Stimulated activated CD8-positive, alpha-beta memory T cell treated with anti-CD3 and anti-CD28 coated beads, Interleukin-2, amount 100 ng/mL, for 1 hour (primary cell): Measurements from ENCODE around the gene MICAL1.

Experiments used
- DNase-seq, 2 donors: peaks; one replicate each; pipeline ENCODE4 v3.0.0-alpha.2; 2020; ENCODE audit warnings: low read depth in 2 of 2

MICAL1 gene

DNA sequence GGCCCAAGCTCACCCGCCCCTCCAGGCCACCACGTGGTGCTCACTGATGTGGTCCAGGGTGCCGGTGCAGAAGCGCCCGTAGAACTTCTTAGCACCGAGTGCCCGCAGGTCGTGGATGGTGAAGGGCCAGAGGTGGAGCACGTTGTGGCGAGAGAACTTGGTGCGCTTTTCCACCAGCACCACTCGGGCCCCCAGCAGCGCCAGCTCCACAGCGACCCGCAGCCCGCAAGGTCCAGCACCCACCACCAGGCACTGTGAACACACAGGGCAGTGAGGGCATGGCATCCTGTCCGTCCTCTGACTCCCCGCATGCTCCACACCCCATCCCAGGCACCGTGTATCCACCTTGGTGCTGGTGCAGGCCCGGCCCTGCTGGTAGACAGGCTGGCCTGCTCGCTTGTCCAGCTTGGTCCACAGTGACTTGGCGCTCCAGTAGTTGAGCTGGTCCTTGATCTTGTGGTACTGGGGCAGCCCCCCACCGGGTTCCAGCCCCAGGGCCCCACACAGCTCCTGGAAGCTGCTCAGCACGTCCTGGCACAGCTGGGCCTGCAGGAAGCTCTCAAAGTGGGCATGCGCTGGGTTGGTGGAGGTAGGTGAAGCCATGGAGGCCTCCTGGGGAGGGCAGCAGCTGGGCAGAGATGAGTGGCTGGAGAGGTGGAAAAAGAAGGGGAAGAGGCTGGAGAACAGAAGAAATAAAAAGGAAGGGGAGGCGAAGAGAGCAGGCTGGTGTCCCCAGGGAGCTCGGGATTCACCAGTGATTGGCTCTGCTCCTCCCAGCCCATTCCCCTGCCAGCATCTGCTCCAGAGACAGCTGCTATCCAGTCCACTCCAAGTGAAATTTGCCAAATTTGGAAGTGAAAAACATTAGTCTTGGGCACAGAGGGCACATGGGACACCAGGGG, 1.7 kb downstream of the MICAL1 start:
- no peak for DNase-seq

DNA sequence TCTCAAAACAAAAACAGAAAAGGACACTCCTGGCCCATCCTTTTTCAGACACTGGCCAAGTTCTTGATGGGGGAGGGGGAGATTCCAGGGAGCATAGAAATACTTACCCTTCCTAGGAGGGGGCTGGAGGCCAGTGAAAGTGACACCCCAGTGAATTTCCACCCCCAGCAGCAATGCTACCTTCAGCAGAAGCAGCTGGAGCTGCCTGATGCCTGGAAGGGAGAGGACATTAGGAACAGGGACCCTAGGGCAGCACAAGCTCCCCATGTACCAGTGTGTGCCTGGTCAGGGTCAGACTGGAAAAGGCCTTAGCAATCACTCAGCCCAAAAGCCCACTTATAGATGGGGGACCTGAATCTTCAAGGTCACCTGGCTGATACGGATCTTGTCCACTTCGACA, 2.4 kb downstream of the MICAL1 start:
- DNase-seq = no peak

DNA sequence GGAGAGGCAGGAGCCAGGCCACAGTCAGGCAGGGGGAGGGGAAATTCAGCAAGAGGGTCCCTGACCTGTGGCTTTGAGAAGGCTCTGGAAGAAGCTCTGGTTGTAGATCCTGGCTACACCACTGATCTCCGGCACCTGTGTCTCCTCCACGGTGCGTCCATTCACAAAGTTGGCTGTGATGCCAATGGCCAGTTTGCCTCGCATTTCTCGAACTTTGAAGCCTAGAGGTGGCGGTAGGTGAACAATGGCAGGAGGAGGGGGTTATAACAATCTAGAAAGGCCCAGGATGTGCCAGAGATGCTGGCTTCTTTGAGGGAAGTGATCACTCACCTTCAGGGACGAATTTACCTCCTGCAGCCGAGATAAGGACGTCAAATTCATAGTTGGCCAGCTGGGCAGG, 3.4 kb downstream of the MICAL1 start:
- DNase-seq = no peak

DNA sequence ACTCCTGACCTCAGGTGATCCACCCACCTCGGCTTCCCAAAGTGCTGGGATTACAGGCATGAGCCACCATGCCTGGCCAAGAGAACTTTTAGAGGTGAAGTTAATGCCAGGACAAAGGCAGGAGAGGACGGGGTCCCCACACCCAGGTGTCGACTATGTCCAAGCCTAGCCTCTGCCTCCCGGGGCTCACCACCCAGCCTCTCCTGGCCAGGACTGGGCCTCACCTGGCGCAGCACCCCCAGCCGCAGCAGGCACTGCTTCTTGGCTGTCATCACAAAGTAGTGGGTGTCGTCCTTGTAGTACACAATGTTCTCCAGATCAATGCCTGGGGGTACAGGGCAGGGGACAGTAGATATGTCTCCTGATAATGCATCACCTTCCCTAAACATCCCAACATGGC, 4.2 kb downstream of the MICAL1 start:
- DNase-seq = no peak

DNA sequence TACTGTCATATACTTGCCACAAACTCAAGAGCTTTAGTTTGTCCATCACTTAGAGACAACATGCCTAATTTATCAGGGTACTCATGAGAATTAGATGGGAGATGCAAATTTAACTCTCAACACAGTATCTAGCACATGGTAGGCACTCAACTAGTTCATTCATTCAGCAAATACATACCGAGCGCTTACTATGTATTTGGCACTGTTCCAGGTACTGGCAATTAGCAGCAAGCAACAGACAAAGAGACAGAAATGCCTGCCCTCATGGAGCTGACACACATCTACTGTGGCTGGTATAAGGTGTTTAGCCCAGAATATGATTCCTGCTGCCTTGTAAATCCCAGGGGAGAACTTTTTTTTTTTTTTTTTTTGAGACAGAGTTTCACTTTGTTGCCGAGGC, 4.8 kb downstream of the MICAL1 start:
- no peak for DNase-seq

DNA sequence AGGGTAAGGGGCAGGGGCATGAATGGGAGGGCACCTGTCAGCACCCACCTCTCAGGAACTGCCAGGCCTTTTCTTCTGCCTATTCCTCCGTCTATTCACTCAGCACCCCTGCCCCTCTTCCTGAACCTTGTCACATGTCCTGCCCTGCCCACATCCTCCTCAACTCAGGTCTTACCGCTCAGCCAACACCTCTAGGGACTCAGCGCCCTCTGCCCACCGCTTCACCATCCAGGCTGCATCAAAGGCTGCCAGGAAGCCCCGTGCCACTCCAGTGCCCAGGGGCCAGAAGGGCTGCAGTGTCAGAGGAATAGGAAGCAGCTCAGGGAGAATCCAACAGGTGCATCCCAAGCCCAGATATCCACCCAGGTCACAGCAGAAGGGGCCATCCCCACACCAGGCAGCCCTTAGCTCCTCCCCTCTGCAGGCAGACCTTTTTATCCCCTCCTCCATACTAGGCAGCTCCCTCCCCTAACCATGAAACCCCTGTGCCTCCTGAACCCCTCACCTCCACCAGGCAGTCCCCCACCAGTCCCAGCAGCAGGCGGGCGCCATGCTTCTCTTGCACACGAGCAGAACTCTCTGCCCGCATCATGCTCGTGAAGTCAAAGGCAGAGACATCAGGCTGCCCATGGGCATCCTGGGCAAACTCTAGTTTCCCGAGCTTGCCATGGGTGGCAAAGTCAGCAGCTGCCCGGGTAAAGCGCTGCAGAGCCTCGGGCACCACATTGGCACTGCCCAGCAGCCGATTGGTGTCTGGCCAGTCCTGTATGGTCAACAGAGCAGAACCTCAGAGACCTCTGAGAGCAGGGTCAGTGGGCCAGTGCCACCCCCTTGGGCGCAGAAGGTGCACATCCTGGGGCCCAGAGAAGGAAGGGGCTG, 5.5 kb downstream of the MICAL1 start:
- no peak for DNase-seq

DNA sequence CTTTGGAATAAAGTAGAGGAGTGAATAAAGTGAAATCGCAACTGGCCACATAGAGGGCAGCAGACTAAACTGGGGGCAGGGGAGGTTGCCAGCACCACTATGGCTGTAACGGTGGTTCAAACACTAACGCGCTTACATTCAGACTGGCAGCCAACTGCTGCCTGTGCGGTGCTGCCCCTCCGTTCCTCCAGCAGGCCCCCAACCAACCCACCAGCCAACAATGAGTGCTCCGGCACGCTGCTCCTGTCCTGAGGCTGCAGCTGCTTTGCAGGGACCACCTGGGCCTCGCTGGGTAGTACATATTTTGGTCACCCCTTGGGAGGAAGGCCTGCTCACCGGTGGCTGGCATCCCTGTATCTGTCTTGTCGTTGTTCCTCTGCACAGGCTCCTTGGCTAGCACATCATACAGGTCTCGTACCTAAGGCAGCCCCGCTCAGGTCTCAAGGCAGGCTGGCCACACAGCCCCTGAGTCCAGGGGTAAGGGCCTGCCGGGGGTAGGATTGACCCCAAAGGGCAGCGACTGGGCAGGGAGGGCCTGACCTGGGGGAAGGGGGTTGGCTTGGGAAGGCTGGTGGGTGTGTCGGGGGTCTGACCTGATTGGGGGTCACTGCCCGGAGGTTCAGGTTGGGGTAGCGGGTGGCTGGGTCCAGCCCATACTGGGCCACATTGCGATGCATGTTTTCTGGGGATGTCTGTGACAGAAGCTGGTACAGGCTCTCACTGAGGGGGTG, 6.3 kb downstream of the MICAL1 start:
- no peak for DNase-seq

DNA sequence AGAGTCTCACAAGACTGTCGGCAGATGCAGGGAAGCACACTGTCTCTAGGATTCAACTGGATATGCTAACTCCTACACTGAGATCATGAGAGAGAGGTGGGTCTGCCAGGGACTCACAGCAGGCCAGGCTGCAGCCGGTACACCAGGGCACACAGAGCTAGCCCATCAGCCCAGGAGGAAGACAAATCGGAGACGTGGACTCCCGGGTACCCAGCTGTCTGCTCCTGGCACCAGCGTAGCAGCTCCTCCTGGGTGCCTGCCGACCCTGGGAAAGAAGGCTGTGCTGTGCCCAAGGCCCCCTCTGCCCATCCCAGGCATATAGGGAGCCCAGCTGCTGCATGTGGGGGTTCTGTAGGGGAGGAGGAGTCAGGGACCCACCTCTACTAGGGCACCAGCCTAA, 7.0 kb downstream of the MICAL1 start:
- no peak for DNase-seq

DNA sequence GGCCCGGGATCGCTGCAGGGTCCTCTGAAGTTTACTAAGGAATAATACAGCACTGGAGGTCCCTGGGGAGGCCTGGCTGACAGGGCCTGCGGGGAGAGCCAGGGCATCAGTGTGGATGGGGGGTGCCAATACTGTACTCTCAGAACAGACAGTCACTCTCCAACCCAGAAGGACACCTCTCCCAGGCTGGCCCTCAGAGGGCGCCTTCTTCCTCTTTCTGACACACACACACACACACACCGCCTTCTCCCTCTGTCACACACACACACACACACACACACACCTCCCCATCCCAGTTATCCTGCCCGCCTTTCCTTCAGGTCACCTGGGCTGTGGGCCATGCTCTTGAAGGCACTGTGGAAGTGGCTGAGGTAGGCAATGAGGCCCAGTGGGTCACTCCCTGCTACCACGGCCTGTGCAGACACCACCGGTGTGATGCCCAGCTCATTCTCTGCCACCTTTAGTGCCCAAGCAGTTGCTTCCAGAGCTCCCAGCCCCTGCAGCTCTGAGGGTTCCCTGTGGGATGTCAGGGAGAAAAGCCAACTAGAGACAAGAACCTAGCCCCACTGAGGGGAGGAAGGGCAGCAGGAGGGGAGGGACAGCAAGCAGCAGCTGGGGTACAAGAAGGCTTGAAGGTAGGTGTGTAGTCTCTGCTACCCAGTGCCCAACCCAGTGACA, 7.6 kb downstream of the MICAL1 start:
- DNase-seq = no peak

DNA sequence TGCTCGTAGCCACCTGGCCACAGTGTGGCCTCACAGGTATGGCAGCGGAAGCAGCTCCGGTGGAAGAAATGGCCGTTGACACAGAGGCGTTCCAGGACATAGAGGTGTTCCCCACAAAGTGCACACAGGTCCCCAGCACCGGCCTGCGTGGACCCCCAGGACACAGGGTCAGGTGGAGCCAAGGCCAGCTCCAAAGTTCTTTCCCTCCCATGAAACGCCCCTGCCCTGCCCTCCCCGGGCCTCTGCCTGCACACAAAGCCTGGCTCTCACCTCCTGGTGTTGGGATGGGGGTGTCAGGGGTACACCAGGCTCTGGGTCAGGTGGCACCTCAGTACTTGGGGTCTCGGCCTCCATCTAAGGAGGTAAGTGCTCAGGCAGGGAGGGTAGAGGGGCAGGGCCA, 8.5 kb downstream of the MICAL1 start:
- DNase-seq = no peak

DNA sequence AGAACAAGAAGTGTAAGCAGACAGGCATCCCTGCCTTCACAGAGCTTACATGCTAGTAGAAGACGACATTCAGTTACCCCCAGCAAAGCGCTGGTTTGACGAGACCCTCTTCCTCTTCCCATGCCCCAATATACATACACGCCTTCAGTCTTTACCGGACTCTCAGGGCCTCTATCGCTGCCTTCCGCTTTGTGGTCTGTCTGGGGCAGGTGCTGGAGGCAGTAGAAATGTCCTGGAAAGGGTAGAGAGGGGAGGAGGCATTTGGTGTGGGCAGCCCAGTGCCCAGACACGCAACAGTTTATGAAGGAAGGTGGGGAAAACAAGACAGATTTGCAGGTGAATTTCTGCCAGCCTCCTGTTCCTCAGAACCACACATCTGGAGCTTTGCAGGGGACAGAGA, 9.0 kb downstream of the MICAL1 start:
- DNase-seq = no peak

DNA sequence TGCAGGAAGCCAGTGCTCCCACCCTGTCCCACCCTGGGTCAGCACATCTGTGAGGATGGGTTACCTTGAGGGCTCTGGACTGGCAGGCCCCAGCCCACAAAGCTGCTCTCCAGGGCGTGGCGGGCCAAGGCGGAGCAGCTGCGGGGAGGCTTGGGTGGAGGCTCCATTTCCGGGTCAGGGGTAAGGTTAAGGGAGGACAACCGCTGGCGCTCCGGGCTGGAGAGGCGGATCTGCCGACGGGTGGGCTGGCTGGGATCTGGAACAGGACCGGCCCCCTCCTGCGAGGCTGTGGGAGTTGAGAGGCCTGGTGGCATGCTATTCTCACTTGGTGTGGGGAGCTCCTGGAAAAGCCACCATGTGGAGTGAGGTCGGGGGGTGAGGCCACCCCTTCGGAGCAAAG, 9.5 kb downstream of the MICAL1 start:
- DNase-seq = no peak

DNA sequence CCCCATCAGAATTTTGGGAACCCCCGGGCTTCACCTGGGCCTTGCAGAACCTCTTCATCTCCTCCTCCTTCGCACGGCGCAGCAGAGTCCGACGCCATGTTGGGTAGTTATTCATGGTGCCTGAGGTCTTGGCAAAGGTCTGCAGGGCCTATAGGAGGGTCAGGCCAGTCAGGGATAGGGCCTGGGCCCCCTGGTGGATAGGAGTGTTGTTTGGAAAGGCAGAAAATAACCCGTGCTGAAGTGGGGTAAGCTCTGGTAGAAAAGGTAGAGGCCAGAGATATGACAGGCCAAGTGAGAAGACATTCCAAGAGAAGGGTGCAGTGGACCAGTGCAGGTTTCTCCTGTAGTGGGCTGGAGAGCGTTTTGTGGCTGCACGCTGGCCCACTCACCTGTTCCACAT, 10.2 kb downstream of the MICAL1 start:
- no peak for DNase-seq

DNA sequence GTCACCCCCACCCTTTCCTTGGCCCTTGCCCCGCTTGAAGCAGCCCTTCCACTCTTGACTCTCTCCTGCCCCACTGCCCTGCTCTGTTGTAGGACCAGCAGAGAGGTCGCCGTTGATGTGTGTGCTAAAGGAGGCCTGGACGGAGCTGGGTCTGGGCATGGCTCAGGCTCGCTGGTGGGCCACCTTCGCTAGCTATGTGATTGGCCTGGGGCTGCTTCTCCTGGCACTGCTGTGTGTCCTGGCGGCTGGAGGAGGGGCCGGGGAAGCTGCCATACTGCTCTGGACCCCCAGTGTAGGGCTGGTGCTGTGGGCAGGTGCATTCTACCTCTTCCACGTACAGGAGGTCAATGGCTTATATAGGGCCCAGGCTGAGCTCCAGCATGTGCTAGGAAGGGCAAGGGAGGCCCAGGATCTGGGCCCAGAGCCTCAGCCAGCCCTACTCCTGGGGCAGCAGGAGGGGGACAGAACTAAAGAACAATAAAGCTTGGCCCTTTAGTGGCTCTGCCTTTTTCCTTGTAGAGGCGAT, 12.1 kb downstream of the MICAL1 start:
- no peak for DNase-seq

DNA sequence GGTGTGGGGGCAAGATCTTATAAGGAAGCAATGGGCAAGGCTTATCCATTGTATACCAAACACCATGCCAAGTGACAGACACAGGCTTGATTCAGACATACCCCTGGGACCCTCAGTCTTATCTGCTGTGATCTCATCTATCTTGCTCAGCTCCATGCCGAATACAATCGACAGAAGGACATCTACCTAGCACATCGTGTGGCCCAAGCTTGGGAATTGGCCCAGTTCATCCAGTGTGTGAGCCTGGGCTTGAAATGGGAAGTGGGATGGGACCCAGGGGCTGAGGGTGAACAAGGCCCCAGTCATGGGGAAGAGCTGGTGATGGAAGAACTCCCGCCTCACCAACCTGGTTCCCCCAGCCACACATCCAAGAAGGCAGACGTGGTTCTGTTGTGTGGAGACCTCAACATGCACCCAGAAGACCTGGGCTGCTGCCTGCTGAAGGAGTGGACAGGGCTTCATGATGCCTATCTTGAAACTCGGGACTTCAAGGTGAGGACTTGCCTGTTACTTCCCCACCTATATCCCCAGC, 13.1 kb downstream of the MICAL1 start:
- no peak for DNase-seq

DNA sequence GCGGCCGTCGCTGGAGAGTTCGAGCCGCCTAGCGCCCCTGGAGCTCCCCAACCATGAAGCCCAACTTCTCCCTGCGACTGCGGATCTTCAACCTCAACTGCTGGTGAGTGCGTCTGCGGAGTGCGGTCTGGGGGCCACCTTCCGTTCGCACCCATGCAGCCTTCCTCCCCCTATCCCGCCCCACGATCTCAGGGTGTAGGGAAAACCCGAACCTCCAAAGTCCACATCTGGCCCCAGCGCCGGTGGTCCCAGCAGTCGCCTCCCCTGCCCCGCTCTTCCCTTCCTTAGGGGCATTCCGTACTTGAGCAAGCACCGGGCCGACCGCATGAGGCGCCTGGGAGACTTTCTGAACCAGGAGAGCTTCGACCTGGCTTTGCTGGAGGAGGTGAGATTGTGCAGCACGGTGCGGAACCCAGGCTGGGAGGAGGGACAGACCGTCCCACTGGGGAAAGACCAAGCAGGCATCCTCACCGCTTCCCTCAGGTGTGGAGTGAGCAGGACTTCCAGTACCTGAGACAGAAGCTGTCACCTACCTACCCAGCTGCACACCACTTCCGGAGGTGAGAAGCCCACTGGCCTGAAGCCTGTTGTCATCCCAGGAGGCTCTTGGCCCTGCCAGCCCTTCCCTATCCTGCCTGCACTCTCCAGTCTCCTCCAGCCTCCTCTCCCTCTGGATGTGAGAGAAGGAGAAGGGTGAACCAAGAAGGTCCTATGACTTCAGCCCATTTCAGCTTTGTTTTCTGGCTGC, 14.3 kb downstream of the MICAL1 start:
- DNase-seq = no peak

DNA sequence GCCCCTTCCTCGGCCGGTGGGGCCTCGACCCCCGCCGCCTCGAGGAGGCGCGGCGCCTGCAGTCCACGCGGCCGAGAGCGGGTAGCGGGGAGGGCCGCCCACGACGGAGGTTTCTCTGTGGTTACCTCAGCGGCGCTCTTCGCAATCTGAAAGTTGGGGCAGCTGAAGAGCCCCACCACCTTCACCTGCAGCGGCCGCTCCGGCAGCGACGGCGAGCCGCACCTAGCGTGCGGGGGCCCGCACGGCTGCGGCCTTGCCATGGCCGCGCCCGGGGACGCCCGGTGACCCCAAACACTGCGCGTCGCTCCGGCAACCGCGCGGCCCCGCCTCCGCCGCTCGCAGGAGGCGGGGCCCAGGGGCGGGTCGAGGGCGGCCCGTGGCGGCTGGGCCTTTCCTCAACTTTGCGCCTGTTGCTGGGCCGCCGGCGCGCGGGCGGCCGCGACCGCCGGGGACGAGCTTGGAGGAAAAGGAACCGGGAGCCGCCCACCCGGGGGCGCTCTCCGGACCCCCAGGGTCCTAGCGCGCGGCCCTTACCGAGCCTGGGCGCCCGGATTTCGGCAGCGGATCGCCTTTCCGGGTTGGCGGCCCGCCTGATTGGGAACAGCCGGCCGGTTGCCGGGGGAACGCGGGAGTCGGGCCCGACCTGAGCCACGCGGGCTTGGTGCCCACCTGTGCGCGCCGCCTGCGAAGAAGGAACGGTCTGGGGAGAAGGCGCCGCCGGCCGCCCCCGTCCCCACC, 15.1 kb downstream of the MICAL1 start, which contains the start of the genes PPIL6 and SMPD2:
Gene PPIL6, minus strand, starts transcription at position 298 of the 738 bp plus-strand sequence. Its CDS starts 38 bp downstream, at position 260.
Gene SMPD2, plus strand, starts transcription at position 394 of the 738 bp plus-strand sequence. CDS start 398 bp downstream, outside the sequence.
- DNase-seq = peak; percentile 60 to 61

DNA sequence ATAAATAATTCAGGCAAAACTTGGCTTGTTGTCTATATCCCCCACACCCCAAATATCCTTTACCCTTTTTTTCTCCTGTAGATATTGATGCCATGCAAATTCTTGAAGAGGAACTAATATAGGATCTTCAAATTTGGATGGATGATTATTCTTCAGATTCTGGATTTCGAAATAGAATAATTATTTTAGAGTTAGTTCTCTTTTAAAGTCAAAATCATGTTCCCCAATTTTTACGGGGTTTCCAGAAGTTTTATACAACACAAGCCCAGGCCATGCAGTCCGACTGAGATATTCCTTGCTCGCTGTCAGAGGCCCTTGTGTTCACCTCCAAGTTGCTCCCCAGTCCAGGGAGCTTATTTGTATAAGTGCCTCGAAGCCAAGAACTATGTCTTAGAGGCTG, 19.5 kb downstream of the MICAL1 start:
- no peak for DNase-seq

DNA sequence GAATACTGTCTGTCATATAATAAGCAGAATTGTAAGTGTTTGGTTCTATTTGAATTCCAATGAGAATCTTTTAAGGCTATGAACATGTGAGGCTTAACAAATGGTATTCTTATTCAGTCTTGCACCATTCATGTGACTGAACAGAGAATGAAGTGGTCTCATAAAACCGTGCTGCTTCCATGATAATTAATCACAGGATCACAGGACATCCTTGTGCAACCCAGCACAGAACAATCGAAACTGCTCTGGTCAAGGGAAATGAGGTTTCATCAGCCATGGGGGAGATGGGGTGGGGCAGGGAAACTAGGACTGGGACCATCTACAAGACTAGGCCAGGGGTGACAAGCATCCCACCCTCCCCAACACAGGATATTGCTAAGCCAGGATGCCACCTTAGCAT, 21.1 kb downstream of the MICAL1 start:
- no peak for DNase-seq
